HG02973 (cell line): Measurements from ENCODE around the gene ARPC5L.
"Not testable (repeated sequence)": the region's sequence is repeated elsewhere in the genome, so short reads cannot be mapped to it uniquely, and the experiment has no call there.

Experiments
- ATAC-seq: cut with Tn5 transposase; IDR thresholded peaks from one replicate; pipeline ENCODE4 v1.9.1; 2021; ENCODE audit warnings: moderate library complexity; ENCODE audit not compliant: unreplicated experiment

The ARPC5L gene

GRCh38 chr9:124887832-124888231 lies 25.9 kb downstream of the ARPC5L start:
- ATAC-seq: no peak

DNA sequence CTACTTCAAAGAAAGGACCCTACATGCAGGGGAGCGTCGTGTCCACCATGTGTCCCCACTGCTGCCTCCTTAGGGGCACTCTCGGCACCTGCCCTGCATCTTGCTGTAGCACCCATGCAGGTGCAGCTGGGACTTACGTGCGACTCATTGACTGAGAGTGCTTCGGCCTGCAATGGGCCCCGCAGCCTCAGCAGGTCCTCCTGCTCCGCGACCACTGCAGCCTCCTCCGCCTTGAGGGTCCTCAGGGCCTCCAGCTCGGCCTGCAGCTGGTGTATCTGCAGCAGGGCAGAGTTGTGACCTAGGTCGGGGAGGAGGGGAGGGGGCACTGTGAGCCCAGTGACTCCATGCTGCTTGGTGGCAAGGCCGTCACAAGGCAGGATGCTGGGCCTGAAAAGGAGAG lies 27.1 kb downstream of the ARPC5L start:
- no peak for ATAC-seq

- no peak for ATAC-seq
These were observed 28.2 kb downstream of the ARPC5L start for GRCh38 chr9:124890179-124890578.

GRCh38 chr9:124894035-124894740 lies 32.3 kb downstream of the ARPC5L start:
- ATAC-seq: no peak

DNA sequence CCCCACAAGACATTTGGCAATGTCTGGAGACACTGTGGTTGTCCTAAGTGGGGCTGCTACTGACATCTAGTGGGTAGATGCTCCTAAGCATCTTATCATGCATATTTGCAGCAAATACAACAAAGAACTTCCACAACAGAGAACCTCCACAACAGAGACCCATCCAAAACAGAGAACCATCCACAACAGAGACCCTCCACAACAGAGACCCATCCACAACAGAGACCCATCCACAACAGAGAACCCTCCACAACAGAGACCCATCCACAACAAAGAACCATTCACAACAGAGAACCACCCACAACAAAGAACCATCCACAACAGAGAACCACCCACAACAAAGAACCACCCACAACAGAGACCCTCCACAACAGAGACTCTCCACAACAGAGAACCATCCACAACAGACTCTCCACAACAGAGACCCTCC lies 32.8 kb downstream of the ARPC5L start:
- no peak for ATAC-seq

DNA sequence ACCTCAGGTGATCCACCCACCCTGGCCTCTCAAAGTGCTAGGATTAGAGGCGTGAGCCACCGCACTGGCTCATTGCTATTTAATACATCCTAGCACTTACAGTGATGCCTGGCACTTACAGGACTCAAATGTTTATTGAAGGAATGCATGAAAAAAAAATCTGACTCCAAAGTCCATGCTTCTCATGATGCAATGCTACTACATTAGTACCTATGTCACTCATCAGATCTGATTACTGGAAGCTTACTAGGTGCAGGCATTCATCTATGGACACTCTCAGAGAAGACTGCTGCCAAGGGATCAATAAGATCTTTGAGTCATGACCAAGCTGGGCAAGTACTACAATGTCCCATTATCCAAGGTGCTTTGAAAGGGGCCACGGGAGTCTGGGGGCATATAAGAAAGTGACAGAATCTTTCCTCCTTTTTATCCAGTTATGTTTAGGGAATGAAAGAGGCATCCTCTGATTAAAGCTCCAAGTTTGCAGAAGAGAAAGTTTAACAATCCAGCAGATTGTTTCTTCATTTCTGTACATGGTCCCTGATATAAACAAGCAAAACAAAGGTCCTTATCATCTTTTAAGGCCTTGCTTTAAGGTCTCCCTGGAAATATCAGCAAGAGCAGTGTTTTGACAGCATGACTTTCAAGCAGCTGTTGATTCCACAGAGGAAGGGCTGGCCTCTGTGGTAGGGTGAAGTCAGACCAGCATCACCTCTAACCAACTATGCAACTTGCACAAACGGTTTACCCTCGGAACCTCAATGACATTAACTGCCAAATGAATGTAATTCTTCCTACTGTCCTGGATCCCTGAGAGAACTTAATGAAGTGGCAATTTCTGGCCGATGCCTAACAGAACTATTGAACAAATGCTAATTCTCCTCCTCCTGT lies 35.9 kb downstream of the ARPC5L start:
- ATAC-seq: no peak

DNA sequence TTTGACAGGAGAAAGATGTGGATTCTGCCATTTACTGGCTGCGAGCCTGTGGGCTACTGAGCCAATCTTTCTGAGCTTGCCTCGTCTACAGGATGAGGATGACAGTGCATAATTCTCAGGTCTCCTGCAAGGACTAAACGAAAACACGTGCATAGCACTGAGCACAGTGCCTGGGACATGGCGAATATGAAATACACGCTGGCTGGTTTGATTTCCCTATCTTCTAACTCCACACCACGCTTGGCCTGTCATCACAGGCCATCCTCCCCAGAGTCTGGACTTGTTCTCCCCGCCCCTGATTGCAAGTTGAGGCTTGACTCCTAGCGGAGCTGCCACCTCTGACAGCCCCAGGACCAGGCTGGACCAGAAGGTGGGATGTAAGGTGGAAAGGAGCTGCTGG lies 37.9 kb downstream of the ARPC5L start:
- no peak for ATAC-seq

DNA sequence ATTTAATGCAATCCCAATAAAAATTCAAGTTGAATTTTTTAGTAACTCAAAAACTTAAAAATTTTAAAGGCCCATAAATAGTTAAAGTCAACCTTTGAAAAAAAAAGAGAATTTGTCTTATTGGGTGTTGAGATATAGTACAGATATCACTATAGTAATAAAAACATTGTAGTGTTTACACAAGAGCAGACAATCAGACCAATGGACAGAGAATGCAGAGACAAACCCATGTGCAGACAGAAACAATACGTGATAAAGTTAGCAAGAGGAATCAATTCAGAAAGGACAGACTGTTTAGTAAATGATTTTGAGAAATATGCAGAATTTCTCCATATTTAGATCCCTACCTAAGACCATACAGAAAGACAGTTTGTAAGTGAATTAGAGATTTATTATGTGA lies 45.0 kb downstream of the ARPC5L start:
- no peak for ATAC-seq

DNA sequence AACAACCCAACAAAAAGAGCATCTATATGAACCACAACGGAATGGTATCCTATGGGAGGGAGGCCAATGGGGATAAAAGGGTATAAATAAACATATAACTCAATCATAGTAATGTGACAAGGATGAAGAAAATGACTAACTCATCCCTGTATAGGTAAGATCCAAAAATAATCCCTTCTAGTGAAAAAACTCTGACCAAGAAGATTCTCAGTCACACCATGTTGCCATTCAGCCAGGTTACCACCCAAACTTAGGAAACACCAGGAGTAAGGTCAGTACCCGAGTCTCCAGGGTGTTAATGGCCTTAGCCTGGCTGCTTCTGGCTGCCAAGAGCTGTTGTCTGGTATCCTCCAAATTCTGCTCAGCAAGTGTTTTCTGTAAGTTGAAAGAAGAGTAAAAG lies 46.2 kb downstream of the ARPC5L start:
- no peak for ATAC-seq

- no peak for ATAC-seq
These were observed 49.8 kb downstream of the ARPC5L start for GRCh38 chr9:124911766-124912165.

DNA sequence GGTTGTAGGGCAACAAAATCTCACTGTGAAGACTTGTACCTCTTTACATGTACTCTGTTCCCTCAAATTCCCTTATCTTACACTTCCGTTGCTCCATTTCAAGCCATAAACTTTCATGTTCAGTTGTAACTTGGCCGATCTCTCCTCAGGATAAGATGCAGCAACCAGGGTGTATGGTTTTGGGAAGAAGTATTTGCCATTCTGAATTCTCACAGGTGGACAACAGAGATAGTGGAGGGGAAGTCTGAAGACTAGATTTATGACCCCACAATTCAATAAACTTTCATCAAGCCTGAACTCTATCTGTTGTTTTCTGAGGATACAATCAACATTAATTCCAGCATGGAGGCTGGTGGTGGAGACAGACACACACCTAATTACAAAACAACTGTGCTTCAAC lies 51.4 kb downstream of the ARPC5L start:
- no peak for ATAC-seq

GRCh38 chr9:124914753-124915405 lies 52.9 kb downstream of the ARPC5L start:
- ATAC-seq: no peak

GRCh38 chr9:124920394-124920793 lies 58.5 kb downstream of the ARPC5L start:
- not testable (repeated sequence) for ATAC-seq
